Measurements from ENCODE around the gene WNT5A. TPM values are rescaled to one million over a fixed set of nuclear protein-coding genes. Genes with fewer than 3 reads are reported as not detected.

WNT5A gene
- total RNA-seq, 1 donor from 2014 or later: 11.6 TPM

- no peak overlapping the region for H3K27ac Mint-ChIP-seq (ENCODE audit: unreplicated experiment)
- no peaks in the 10 kb centered on the region for H3K36me3 Mint-ChIP-seq (ENCODE audit: low read depth)
- no peaks in the 10 kb centered on the region for H3K9me3 Mint-ChIP-seq (ENCODE audit: low read depth)
- no peaks in the 10 kb centered on the region for H3K4me1 Mint-ChIP-seq (ENCODE audit: low read depth)
- H3K27me3 Mint-ChIP-seq (ENCODE audit: low read depth): no peaks in the 10 kb centered on the region
- DNase-seq (ENCODE audit: low spot score): no peak
- H3K4me3 Mint-ChIP-seq (ENCODE audit: unreplicated experiment): no peak overlapping the region
- no peak for TF ChIP-seq CTCF (IDR thresholded peaks at IDR 0.05)
Observed at GRCh38 chr3:55458181-55458790, 28.8 kb downstream of the WNT5A start.

GRCh38 chr3:55455915-55456314 lies 31.2 kb downstream of the WNT5A start:
- H3K27me3 Mint-ChIP-seq (ENCODE audit: low read depth): no peaks in the 10 kb centered on the region
- H3K36me3 Mint-ChIP-seq (ENCODE audit: low read depth): no peaks in the 10 kb centered on the region

GRCh38 chr3:55454611-55455010 lies 32.5 kb downstream of the WNT5A start:
- Mint-ChIP-seq H3K4me3 (ENCODE audit: unreplicated experiment) (no peak overlapping the region), H3K9me3 (ENCODE audit: low read depth) (no peaks in the 10 kb centered on the region), H3K27ac (ENCODE audit: unreplicated experiment) (no peak overlapping the region), H3K27me3 (ENCODE audit: low read depth) (no peaks in the 10 kb centered on the region), H3K4me1 (ENCODE audit: low read depth) (no peaks in the 10 kb centered on the region), H3K36me3 (ENCODE audit: low read depth) (no peaks in the 10 kb centered on the region)
- no peak for TF ChIP-seq CTCF (IDR thresholded peaks at IDR 0.05)
- no peak for DNase-seq (ENCODE audit: low spot score)

More at GRCh38 chr3:55455915-55456314, 31.2 kb downstream of the WNT5A start:
- TF ChIP-seq CTCF (IDR thresholded peaks at IDR 0.05): no peak
- DNase-seq (ENCODE audit: low spot score): no peak
- Mint-ChIP-seq H3K9me3 (ENCODE audit: low read depth) (no peaks in the 10 kb centered on the region), H3K4me1 (ENCODE audit: low read depth) (no peaks in the 10 kb centered on the region), H3K4me3 (ENCODE audit: unreplicated experiment) (no peak overlapping the region), H3K27ac (ENCODE audit: unreplicated experiment) (no peak overlapping the region)

- DNase-seq (ENCODE audit: low spot score): no peak
Observed at GRCh38 chr3:55453886-55454496, 33.1 kb downstream of the WNT5A start.

GRCh38 chr3:55452886-55453285 lies 34.2 kb downstream of the WNT5A start:
- Mint-ChIP-seq H3K4me3 (ENCODE audit: unreplicated experiment) (no peak overlapping the region), H3K36me3 (ENCODE audit: low read depth) (no peaks in the 10 kb centered on the region), H3K9me3 (ENCODE audit: low read depth) (no peaks in the 10 kb centered on the region), H3K4me1 (ENCODE audit: low read depth) (no peaks in the 10 kb centered on the region), H3K27ac (ENCODE audit: unreplicated experiment) (no peak overlapping the region), H3K27me3 (ENCODE audit: low read depth) (no peaks in the 10 kb centered on the region)
- no peak for DNase-seq (ENCODE audit: low spot score)
- TF ChIP-seq CTCF (IDR thresholded peaks at IDR 0.05): no peak

More at GRCh38 chr3:55453886-55454496, 33.1 kb downstream of the WNT5A start:
- H3K27ac Mint-ChIP-seq (ENCODE audit: unreplicated experiment): no peak overlapping the region
- H3K9me3 Mint-ChIP-seq (ENCODE audit: low read depth): no peaks in the 10 kb centered on the region
- no peaks in the 10 kb centered on the region for H3K4me1 Mint-ChIP-seq (ENCODE audit: low read depth)
- no peaks in the 10 kb centered on the region for H3K27me3 Mint-ChIP-seq (ENCODE audit: low read depth)
- TF ChIP-seq CTCF (IDR thresholded peaks at IDR 0.05): no peak
- H3K4me3 Mint-ChIP-seq (ENCODE audit: unreplicated experiment): no peak overlapping the region
- no peaks in the 10 kb centered on the region for H3K36me3 Mint-ChIP-seq (ENCODE audit: low read depth)

Measured in chondrocyte (in vitro differentiated cells).